ENCODE data around the gene KRTAP1-4.
"Not testable (repeated sequence)": the region's sequence is repeated elsewhere in the genome, so short reads cannot be mapped to it uniquely, and the experiment has no call there.

KRTAP1-4 gene

GRCh38 chr17:41013606-41014005 lies 16.4 kb downstream of the KRTAP1-4 start:
- no peaks in the 10 kb centered on the region for H3K9me3 ChIP-seq (ENCODE audit: insufficient read depth, low read depth, low read length)
- no peak overlapping the region for H3K9ac ChIP-seq (ENCODE audit: low read depth, low read length)
- no peaks in the 10 kb centered on the region for H3K27me3 ChIP-seq (ENCODE audit: insufficient read depth, low read length)
- no peak overlapping the region for H3K27ac ChIP-seq (ENCODE audit: low read length)
- no peaks in the 10 kb centered on the region for H3K36me3 ChIP-seq (ENCODE audit: insufficient read depth, low read depth, low read length)
- peaks cover 8% of the 10 kb centered on the region; the same call in 1 of the 2 replicates for H3K4me1 ChIP-seq (ENCODE audit: insufficient read depth, low read length)
- no peak overlapping the region for H3K4me3 ChIP-seq (ENCODE audit: low read length)

DNA sequence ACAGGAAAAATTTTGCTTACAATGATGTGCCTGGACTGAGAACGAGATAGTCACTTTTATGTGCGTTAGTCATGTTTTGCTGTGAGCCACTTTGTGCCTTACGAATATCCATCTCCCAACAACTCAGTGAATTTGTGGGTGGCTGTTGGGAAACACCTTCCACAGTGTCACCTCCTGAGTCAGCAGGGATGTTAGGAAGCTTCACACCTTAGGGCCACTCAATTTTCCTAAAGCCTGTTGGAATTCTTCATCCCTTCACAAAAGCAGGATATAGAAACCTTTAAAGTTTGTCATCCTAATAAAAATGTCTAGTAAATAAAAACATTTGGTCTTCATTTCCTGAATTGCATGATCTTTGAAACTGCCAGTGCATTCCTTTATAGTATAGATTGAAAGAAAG lies 16.8 kb downstream of the KRTAP1-4 start:
- Histone ChIP-seq H3K27me3 (ENCODE audit: insufficient read depth, low read length) (no peaks in the 10 kb centered on the region), H3K9me3 (ENCODE audit: insufficient read depth, low read depth, low read length) (no peaks in the 10 kb centered on the region), H3K9ac (ENCODE audit: low read depth, low read length) (no peak overlapping the region), H3K4me1 (ENCODE audit: insufficient read depth, low read length) (peaks cover 8% of the 10 kb centered on the region; the same call in 1 of the 2 replicates), H3K4me3 (ENCODE audit: low read length) (no peak overlapping the region), H3K27ac (ENCODE audit: low read length) (no peak overlapping the region), H3K36me3 (ENCODE audit: insufficient read depth, low read depth, low read length) (no peaks in the 10 kb centered on the region)

GRCh38 chr17:41012326-41013120 lies 17.5 kb downstream of the KRTAP1-4 start:
- Histone ChIP-seq H3K4me1 (ENCODE audit: insufficient read depth, low read length) (peaks cover 8% of the 10 kb centered on the region; the same call in 1 of the 2 replicates), H3K27me3 (ENCODE audit: insufficient read depth, low read length) (no peaks in the 10 kb centered on the region), H3K4me3 (ENCODE audit: low read length) (no peak overlapping the region), H3K36me3 (ENCODE audit: insufficient read depth, low read depth, low read length) (no peaks in the 10 kb centered on the region), H3K9me3 (ENCODE audit: insufficient read depth, low read depth, low read length) (no peaks in the 10 kb centered on the region; the same call in 1 of the 2 replicates), H3K9ac (ENCODE audit: low read depth, low read length) (no peak overlapping the region), H3K27ac (ENCODE audit: low read length) (no peak overlapping the region)

DNA sequence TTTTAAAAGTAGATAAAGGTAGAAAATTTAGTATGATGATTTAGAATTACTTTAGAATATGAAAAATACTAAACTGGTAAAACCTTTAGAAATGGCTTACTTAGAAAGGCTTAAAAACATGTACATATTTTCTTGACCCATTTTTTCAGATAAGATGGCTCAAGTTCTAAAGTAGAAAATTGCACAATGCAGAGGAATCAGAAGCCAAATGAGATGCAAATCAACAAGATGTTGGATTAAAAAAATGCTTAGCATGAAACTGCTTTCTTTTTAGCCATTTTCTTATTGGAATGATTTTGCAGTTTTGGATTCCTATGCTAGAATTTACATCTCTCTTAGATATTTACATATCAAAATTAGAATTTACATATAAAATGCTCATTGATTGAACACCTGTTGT lies 19.6 kb downstream of the KRTAP1-4 start:
- Histone ChIP-seq H3K9ac (ENCODE audit: low read depth, low read length) (no peak overlapping the region), H3K4me1 (ENCODE audit: insufficient read depth, low read length) (peaks cover 8% of the 10 kb centered on the region; the same call in 1 of the 2 replicates), H3K27ac (ENCODE audit: low read length) (no peak overlapping the region), H3K36me3 (ENCODE audit: insufficient read depth, low read depth, low read length) (no peaks in the 10 kb centered on the region), H3K4me3 (ENCODE audit: low read length) (no peak overlapping the region), H3K9me3 (ENCODE audit: insufficient read depth, low read depth, low read length) (no peaks in the 10 kb centered on the region; the same call in 1 of the 2 replicates), H3K27me3 (ENCODE audit: insufficient read depth, low read length) (no peaks in the 10 kb centered on the region)

GRCh38 chr17:41009936-41010335 lies 20.1 kb downstream of the KRTAP1-4 start:
- Histone ChIP-seq H3K9ac (ENCODE audit: low read depth, low read length) (no peak overlapping the region), H3K27ac (ENCODE audit: low read length) (no peak overlapping the region), H3K4me3 (ENCODE audit: low read length) (no peak overlapping the region), H3K36me3 (ENCODE audit: insufficient read depth, low read depth, low read length) (no peaks in the 10 kb centered on the region), H3K9me3 (ENCODE audit: insufficient read depth, low read depth, low read length) (no peaks in the 10 kb centered on the region; the same call in 1 of the 2 replicates), H3K4me1 (ENCODE audit: insufficient read depth, low read length) (peaks cover 8% of the 10 kb centered on the region; the same call in 1 of the 2 replicates), H3K27me3 (ENCODE audit: insufficient read depth, low read length) (no peaks in the 10 kb centered on the region)

DNA sequence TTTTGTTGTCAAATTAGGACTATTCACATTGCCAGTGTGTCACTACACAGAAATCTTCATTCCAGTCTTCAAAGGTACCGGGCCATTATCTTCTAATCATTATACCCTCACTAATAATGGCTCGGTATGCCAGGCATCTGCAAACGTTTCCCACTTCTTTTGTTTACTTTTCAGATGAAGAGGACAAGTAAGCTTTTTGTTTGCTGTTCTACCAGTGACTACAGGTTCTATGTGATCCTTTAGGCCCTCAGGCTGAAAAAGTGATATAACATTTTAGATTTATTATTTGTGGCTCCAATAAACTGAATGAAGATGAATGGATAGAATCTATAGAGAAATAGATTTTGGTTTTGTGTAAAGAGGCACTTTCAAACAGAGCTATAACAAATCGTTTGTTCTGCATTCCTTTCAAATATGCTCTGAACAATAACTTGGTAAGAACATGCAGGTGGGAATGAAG lies 20.7 kb downstream of the KRTAP1-4 start:
- peaks cover 8% of the 10 kb centered on the region; the same call in 1 of the 2 replicates for H3K4me1 ChIP-seq (ENCODE audit: insufficient read depth, low read length)
- no peaks in the 10 kb centered on the region for H3K27me3 ChIP-seq (ENCODE audit: insufficient read depth, low read length)
- H3K4me3 ChIP-seq (ENCODE audit: low read length), result no peak overlapping the region
- H3K9ac ChIP-seq (ENCODE audit: low read depth, low read length), result no peak overlapping the region
- no peaks in the 10 kb centered on the region; the same call in 1 of the 2 replicates for H3K9me3 ChIP-seq (ENCODE audit: insufficient read depth, low read depth, low read length)
- H3K36me3 ChIP-seq (ENCODE audit: insufficient read depth, low read depth, low read length), result no peaks in the 10 kb centered on the region
- H3K27ac ChIP-seq (ENCODE audit: low read length), result no peak overlapping the region

DNA sequence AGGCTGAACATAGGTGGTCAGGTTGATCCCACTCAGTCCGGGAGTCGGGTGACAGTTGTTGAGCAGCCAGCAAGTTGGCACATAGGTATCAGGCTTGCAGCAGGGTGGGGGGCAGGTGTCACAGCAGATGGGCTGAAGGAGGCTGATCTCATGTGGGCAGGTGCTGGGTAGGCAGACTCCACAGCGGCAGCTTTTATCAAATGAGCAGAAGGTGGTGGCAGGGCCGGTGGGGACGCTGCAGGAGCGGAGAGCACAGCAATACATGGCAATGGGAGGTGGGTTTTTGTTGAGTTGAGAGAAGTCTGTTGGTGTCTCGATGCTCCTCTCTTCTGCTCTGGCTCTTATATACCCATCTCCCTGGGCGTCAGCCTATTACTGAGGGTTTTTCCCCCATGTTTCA lies 21.2 kb downstream of the KRTAP1-4 start, which contains the start of gene KRTAP3-1:
Gene KRTAP3-1 (minus strand): TSS at position 318 of the 400 bp plus-strand sequence. CDS start 54 bp downstream, at position 264.
- no peaks in the 10 kb centered on the region for H3K27me3 ChIP-seq (ENCODE audit: insufficient read depth, low read length)
- H3K36me3 ChIP-seq (ENCODE audit: insufficient read depth, low read depth, low read length), result no peaks in the 10 kb centered on the region
- no peak within 1 kb of the TSS for H3K9ac ChIP-seq (ENCODE audit: low read depth, low read length)
- no peak within 1 kb of the TSS for H3K4me3 ChIP-seq (ENCODE audit: low read length)
- no peaks in the 10 kb centered on the region; the same call in 1 of the 2 replicates for H3K9me3 ChIP-seq (ENCODE audit: insufficient read depth, low read depth, low read length)
- H3K27ac ChIP-seq (ENCODE audit: low read length), result no peak within 1 kb of the TSS
- H3K4me1 ChIP-seq (ENCODE audit: insufficient read depth, low read length), result peaks cover 8% of the 10 kb centered on the region; the same call in 1 of the 2 replicates

GRCh38 chr17:41004397-41004796 lies 25.6 kb downstream of the KRTAP1-4 start:
- no peaks in the 10 kb centered on the region; the same call in 1 of the 2 replicates for H3K9me3 ChIP-seq (ENCODE audit: insufficient read depth, low read depth, low read length)
- no peak overlapping the region for H3K9ac ChIP-seq (ENCODE audit: low read depth, low read length)
- H3K4me1 ChIP-seq (ENCODE audit: insufficient read depth, low read length), result peaks cover 3% of the 10 kb centered on the region; the same call in 1 of the 2 replicates
- no peaks in the 10 kb centered on the region for H3K27me3 ChIP-seq (ENCODE audit: insufficient read depth, low read length)
- no peaks in the 10 kb centered on the region for H3K36me3 ChIP-seq (ENCODE audit: insufficient read depth, low read depth, low read length)
- no peak overlapping the region for H3K4me3 ChIP-seq (ENCODE audit: low read length)
- H3K27ac ChIP-seq (ENCODE audit: low read length), result no peak overlapping the region

DNA sequence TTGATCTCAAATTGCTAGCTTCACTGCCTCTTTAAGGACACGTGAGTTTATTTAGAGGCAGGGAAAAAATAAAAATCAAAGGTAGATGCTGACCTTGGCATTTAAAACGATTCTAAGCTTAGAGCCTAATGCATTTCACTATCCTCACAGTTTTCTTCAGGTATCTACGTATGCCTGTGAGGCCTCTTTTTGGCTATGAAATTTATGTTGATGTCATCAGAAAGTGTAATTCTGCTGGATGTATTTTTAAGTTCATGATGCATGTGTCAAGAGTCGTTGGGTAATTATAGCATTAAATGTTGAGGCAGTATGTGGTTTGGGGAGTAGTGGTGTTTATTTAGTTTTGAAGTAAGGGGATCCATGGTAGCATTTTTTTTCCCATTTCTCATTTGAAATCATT lies 26.1 kb downstream of the KRTAP1-4 start:
- H3K36me3 ChIP-seq (ENCODE audit: insufficient read depth, low read depth, low read length), result no peaks in the 10 kb centered on the region
- no peaks in the 10 kb centered on the region; the same call in 1 of the 2 replicates for H3K9me3 ChIP-seq (ENCODE audit: insufficient read depth, low read depth, low read length)
- H3K9ac ChIP-seq (ENCODE audit: low read depth, low read length), result no peak overlapping the region
- no peak overlapping the region for H3K27ac ChIP-seq (ENCODE audit: low read length)
- no peaks in the 10 kb centered on the region for H3K4me1 ChIP-seq (ENCODE audit: insufficient read depth, low read length)
- no peak overlapping the region for H3K4me3 ChIP-seq (ENCODE audit: low read length)
- no peaks in the 10 kb centered on the region for H3K27me3 ChIP-seq (ENCODE audit: insufficient read depth, low read length)

- Histone ChIP-seq H3K9me3 (ENCODE audit: insufficient read depth, low read depth, low read length) (no peaks in the 10 kb centered on the region; the same call in 1 of the 2 replicates), H3K4me1 (ENCODE audit: insufficient read depth, low read length) (no peaks in the 10 kb centered on the region), H3K4me3 (ENCODE audit: low read length) (no peak overlapping the region), H3K36me3 (ENCODE audit: insufficient read depth, low read depth, low read length) (no peaks in the 10 kb centered on the region), H3K27me3 (ENCODE audit: insufficient read depth, low read length) (no peaks in the 10 kb centered on the region), H3K9ac (ENCODE audit: low read depth, low read length) (no peak overlapping the region; the same call in 1 of the 2 replicates), H3K27ac (ENCODE audit: low read length) (no peak overlapping the region)
These were observed 27.2 kb downstream of the KRTAP1-4 start for GRCh38 chr17:41002814-41003213.

- Histone ChIP-seq H3K4me3 (ENCODE audit: low read length) (no peak overlapping the region), H3K9ac (ENCODE audit: low read depth, low read length) (no peak overlapping the region), H3K36me3 (ENCODE audit: insufficient read depth, low read depth, low read length) (no peaks in the 10 kb centered on the region), H3K4me1 (ENCODE audit: insufficient read depth, low read length) (no peaks in the 10 kb centered on the region), H3K27me3 (ENCODE audit: insufficient read depth, low read length) (no peaks in the 10 kb centered on the region), H3K9me3 (ENCODE audit: insufficient read depth, low read depth, low read length) (no peaks in the 10 kb centered on the region), H3K27ac (ENCODE audit: low read length) (no peak overlapping the region)
These were observed 28.2 kb downstream of the KRTAP1-4 start for GRCh38 chr17:41001795-41002194.

DNA sequence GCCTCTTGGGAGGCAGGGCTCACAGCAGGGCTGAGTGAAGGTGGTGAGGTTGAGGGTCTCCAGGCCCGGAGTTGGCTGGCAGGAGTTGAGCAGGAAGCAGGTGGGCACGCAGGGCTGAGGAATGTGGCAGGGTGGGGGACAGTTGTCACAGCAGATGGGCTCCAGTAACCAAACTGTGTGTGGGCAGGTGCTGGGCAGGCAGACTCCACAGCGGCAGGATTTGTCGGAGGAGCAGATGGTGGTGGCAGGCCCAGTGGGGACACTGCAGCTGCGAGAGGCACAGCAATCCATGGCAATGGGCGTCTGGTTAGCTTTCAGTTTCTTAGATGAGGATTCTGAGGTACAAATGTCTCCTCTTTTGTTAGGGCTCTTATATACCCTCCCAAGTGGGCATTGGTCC lies 30.4 kb downstream of the KRTAP1-4 start, which contains the start of gene KRTAP3-2:
Gene KRTAP3-2 (minus strand): TSS at position 344 of the 400 bp plus-strand sequence. CDS start 53 bp downstream, at position 291.
- H3K4me1 ChIP-seq (ENCODE audit: insufficient read depth, low read length); H3K27me3 ChIP-seq (ENCODE audit: insufficient read depth, low read length); H3K9ac ChIP-seq (ENCODE audit: low read depth, low read length); H3K36me3 ChIP-seq (ENCODE audit: insufficient read depth, low read depth, low read length); H3K4me3 ChIP-seq (ENCODE audit: low read length); H3K27ac ChIP-seq (ENCODE audit: low read length); H3K9me3 ChIP-seq (ENCODE audit: insufficient read depth, low read depth, low read length): not testable (repeated sequence)

Data from iPS-20b (cell line).